Astrocyte (in vitro differentiated cells and primary cell): ENCODE results near the gene NCOA3. TPM values are rescaled to one million over a fixed set of nuclear protein-coding genes. Genes with fewer than 3 reads are reported as not detected.
A peak's percentile ranks its signal among the peaks of the same experiment; 100 is the strongest.

Source experiments
- DNase-seq: peaks from one replicate; pipeline ENCODE4 v3.0.0-alpha.2; 2010; ENCODE audit warnings: low read depth
- FAIRE-seq: peaks from 2 replicates; lab custom pipeline; 2011; peaks lifted over from hg19 to GRCh38; lab: Jason Lieb, UNC
- H2AFZ ChIP-seq: 2 replicates; pipeline ENCODE4 v1.6.0; 2012; ENCODE audit warnings: low read depth, low read length, inconsistent platforms
- H3K27ac ChIP-seq: 2 replicates; pipeline ENCODE4 v1.5.1; 2011; ENCODE audit warnings: low read depth, low read length, inconsistent platforms
- H3K27me3 ChIP-seq: 2 replicates; pipeline ENCODE4 v1.6.0; 2011; ENCODE audit warnings: low read length, inconsistent platforms; ENCODE audit not compliant: insufficient read depth
- H3K36me3 ChIP-seq: 2 replicates; pipeline ENCODE4 v1.5.1; 2011; ENCODE audit warnings: low read length, inconsistent platforms; ENCODE audit not compliant: insufficient read depth
- H3K4me1 ChIP-seq: 2 replicates; pipeline ENCODE4 v1.5.1; 2011; ENCODE audit warnings: low read length, inconsistent platforms; ENCODE audit not compliant: insufficient read depth
- H3K4me2 ChIP-seq: 2 replicates; pipeline ENCODE4 v1.6.0; 2012; ENCODE audit warnings: low read length, inconsistent platforms
- H3K4me3 ChIP-seq: 2 replicates; pipeline ENCODE4 v1.5.1; 2011; ENCODE audit warnings: low read depth, mild to moderate bottlenecking, low read length, inconsistent platforms; ENCODE audit not compliant: insufficient read depth
- H3K79me2 ChIP-seq: 2 replicates; pipeline ENCODE4 v1.6.0; 2012; ENCODE audit warnings: mild to moderate bottlenecking, low read length, inconsistent platforms; ENCODE audit not compliant: insufficient read depth
- H3K9ac ChIP-seq: 2 replicates; pipeline ENCODE4 v1.6.0; 2012; ENCODE audit warnings: mild to moderate bottlenecking, low read length, inconsistent platforms
- H3K9me3 ChIP-seq: 2 replicates; pipeline ENCODE4 v1.5.1; 2012; ENCODE audit warnings: low read depth, mild to moderate bottlenecking, low read length, inconsistent platforms; ENCODE audit not compliant: insufficient read depth
- H4K20me1 ChIP-seq: 2 replicates; pipeline ENCODE4 v1.6.0; 2012; ENCODE audit warnings: low read length, inconsistent platforms; ENCODE audit not compliant: insufficient read depth
- H3K27ac Mint-ChIP-seq: one replicate; pipeline ENCODE4 v1.8.0; 2021; ENCODE audit warnings: mild to moderate bottlenecking, mixed read lengths; ENCODE audit not compliant: unreplicated experiment
- H3K27me3 Mint-ChIP-seq: one replicate; pipeline ENCODE4 v1.8.0; 2021; ENCODE audit warnings: low read depth, mixed read lengths; ENCODE audit not compliant: unreplicated experiment
- H3K36me3 Mint-ChIP-seq: one replicate; pipeline ENCODE4 v1.8.0; 2021; ENCODE audit warnings: low read depth, mixed read lengths; ENCODE audit not compliant: unreplicated experiment
- H3K4me1 Mint-ChIP-seq: one replicate; pipeline ENCODE4 v1.8.0; 2021; ENCODE audit warnings: low read depth, mixed read lengths; ENCODE audit not compliant: unreplicated experiment
- H3K4me3 Mint-ChIP-seq: one replicate; pipeline ENCODE4 v1.8.0; 2021; ENCODE audit warnings: mild to moderate bottlenecking, moderate library complexity, mixed read lengths; ENCODE audit not compliant: unreplicated experiment
- H3K9me3 Mint-ChIP-seq: one replicate; pipeline ENCODE4 v1.8.0; 2021; ENCODE audit warnings: mild to moderate bottlenecking, mixed read lengths; ENCODE audit not compliant: unreplicated experiment
- EZH2 ChIP-seq: IDR thresholded peaks from 2 replicates; pipeline ENCODE4 v1.6.1; 2012; ENCODE audit warnings: mild to moderate bottlenecking, low read length, inconsistent platforms; ENCODE audit not compliant: insufficient read depth
- total RNA-seq: library from RNA; stranded (reverse); gene quantifications from 2 replicates; pipeline ENCODE4 v1.2.1, GENCODE V29; 2021
- TF ChIP-seq, protein P1 (sequence below): IDR thresholded peaks from 2 replicates; pipeline ENCODE4 v1.5.1; 2011; ENCODE audit warnings: low read depth, mild to moderate bottlenecking, inconsistent platforms, low read length, moderate library complexity; ENCODE audit not compliant: insufficient read depth

The NCOA3 gene
- total RNA-seq, 1 donor from 2014 or later, result 30.5 TPM

DNA sequence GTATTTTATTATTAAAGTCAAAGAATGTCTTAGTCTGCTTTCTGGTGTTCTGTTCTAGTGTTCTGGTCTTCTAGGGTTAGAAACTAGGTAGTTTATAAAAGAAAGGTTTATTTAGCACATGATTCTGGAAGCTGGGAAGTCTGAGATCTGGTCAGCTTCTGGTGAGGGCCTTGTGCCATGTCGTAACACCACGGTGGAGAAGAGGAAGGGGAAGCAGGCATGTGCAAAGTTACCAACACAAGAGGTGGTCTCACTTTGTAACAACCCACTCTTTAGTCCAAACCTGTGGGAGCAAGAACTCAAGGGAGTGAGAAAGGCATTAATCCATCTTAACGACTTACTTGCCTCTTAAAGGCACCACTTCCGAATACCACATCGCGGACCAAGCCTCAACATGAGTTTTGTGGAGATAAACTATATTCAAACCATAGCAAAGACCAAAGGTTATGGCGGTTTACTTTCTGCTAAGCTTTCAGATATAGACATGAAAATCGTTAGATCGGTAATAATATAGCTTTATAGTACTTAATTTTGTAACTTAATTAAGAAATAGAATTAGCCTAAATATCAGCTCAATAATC lies 99.4 kb downstream of the NCOA3 start:
- Mint-ChIP-seq H3K27me3 (no peaks in the 10 kb centered on the region), H3K9me3 (no peaks in the 10 kb centered on the region), H3K4me1 (no peaks in the 10 kb centered on the region), H3K4me3 (no peak overlapping the region), H3K36me3 (peaks cover 8% of the 10 kb centered on the region), H3K27ac (no peak overlapping the region)
- peaks cover 42% of the 10 kb centered on the region for H3K79me2 ChIP-seq
- no peak overlapping the region for H2AFZ ChIP-seq
- DNase-seq, result no peak
- no peak overlapping the region for H3K4me3 ChIP-seq
- H3K36me3 ChIP-seq, result no peaks in the 10 kb centered on the region
- no peak for TF ChIP-seq EZH2
- TF ChIP-seq, protein P1, sequence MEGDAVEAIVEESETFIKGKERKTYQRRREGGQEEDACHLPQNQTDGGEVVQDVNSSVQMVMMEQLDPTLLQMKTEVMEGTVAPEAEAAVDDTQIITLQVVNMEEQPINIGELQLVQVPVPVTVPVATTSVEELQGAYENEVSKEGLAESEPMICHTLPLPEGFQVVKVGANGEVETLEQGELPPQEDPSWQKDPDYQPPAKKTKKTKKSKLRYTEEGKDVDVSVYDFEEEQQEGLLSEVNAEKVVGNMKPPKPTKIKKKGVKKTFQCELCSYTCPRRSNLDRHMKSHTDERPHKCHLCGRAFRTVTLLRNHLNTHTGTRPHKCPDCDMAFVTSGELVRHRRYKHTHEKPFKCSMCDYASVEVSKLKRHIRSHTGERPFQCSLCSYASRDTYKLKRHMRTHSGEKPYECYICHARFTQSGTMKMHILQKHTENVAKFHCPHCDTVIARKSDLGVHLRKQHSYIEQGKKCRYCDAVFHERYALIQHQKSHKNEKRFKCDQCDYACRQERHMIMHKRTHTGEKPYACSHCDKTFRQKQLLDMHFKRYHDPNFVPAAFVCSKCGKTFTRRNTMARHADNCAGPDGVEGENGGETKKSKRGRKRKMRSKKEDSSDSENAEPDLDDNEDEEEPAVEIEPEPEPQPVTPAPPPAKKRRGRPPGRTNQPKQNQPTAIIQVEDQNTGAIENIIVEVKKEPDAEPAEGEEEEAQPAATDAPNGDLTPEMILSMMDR, result no peak
- FAIRE-seq, result no peak
- no peaks in the 10 kb centered on the region for H3K4me1 ChIP-seq
- H3K27me3 ChIP-seq, result no peaks in the 10 kb centered on the region
- H3K9me3 ChIP-seq, result no peaks in the 10 kb centered on the region
- no peak overlapping the region for H3K4me2 ChIP-seq
- H3K9ac ChIP-seq, result no peak overlapping the region
- no peak overlapping the region for H3K27ac ChIP-seq
- H4K20me1 ChIP-seq, result peaks cover 6% of the 10 kb centered on the region

DNA sequence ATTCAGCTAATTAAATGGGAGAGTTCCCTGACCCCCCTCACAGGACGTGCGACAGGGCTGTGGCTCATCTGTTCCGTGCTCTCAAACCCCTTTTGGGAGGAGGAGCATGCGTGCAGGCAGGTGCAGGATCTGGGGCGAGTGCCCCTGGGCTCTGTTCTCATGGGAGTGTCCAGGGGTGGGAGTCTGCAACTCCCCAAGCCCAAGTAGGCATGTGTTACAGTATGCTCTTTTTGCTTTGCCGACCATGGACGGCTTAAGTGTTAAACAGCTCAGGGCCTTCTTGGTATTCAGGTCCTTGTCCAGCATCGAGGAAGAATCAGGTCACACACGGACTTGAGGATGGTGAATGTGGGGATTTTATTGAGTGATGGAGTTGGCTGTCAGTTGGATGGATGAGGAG lies 101.6 kb downstream of the NCOA3 start:
- DNase-seq (no peak), FAIRE-seq (no peak)
- Histone ChIP-seq H4K20me1 (peaks cover 12% of the 10 kb centered on the region), H3K9ac (no peak overlapping the region), H3K79me2 (peaks cover 46% of the 10 kb centered on the region), H3K4me1 (no peaks in the 10 kb centered on the region), H3K4me2 (no peak overlapping the region), H3K27ac (no peak overlapping the region), H3K27me3 (no peaks in the 10 kb centered on the region), H3K9me3 (no peaks in the 10 kb centered on the region), H2AFZ (no peak overlapping the region), H3K4me3 (no peak overlapping the region), H3K36me3 (no peaks in the 10 kb centered on the region)
- Mint-ChIP-seq H3K27ac (peak overlapping the region; percentile 34), H3K27me3 (no peaks in the 10 kb centered on the region), H3K4me1 (peaks cover 9% of the 10 kb centered on the region), H3K4me3 (no peak overlapping the region), H3K36me3 (peaks cover 4% of the 10 kb centered on the region), H3K9me3 (no peaks in the 10 kb centered on the region)
- TF ChIP-seq, protein P1, result no peak
- TF ChIP-seq EZH2, result no peak

DNA sequence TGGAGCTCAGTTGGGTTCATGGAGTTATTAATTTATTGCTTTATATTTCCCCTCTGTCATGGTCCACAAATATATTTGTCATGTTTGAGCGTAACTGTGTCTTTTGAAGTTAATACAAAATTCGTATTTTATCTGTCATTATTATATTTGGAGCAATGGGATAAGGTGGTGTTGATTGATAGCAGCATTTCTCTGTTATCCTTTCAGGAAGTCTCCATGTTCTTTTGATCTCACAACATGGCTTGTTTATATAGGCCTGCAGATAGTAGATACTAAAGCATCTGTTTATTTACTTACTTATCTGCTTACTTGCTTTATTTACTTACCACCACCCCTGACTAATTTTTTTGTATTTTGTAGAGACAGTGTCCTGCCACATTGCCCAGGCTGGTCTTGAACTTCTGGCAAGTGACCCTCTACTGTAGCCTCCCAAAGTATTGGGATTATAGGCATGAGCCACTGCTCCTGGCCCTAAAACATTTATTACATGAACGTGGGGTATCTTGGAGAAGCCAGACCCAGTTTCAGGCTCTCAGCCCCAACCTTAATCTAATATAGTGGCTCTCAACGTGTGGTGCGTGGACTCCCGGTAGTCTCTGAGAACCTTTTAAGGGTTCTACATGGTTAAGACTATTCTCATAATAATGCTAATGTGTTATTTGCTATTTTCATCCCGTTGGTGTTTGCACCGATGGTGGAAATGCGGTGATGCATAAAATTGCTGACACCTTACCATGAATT lies 104.2 kb downstream of the NCOA3 start:
- no peaks in the 10 kb centered on the region for H3K27me3 ChIP-seq
- Mint-ChIP-seq H3K36me3 (peaks cover 4% of the 10 kb centered on the region), H3K27ac (no peak overlapping the region), H3K9me3 (no peaks in the 10 kb centered on the region), H3K4me1 (peaks cover 19% of the 10 kb centered on the region), H3K4me3 (no peak overlapping the region), H3K27me3 (no peaks in the 10 kb centered on the region)
- peaks cover 11% of the 10 kb centered on the region for H3K4me1 ChIP-seq
- H3K79me2 ChIP-seq, result peaks cover 49% of the 10 kb centered on the region
- no peak overlapping the region for H3K4me3 ChIP-seq
- no peak overlapping the region for H2AFZ ChIP-seq
- H3K36me3 ChIP-seq, result no peaks in the 10 kb centered on the region
- DNase-seq (no peak), FAIRE-seq (no peak)
- no peak overlapping the region for H3K9ac ChIP-seq
- H4K20me1 ChIP-seq, result peaks cover 12% of the 10 kb centered on the region
- no peak overlapping the region for H3K27ac ChIP-seq
- no peak overlapping the region for H3K4me2 ChIP-seq
- H3K9me3 ChIP-seq, result no peaks in the 10 kb centered on the region
- TF ChIP-seq, protein P1, result no peak
- TF ChIP-seq EZH2, result no peak
